WTC11 (cell line): ENCODE data around the gene DDX39B. TPM values are rescaled to one million over a fixed set of nuclear protein-coding genes. Genes with fewer than 3 reads are reported as not detected.

Experiments
- ATAC-seq: fragments of 200-7000 bp; cut with Tn5 transposase; 2 replicates; pipeline ENCODE4 v1.10.0; 2021; ENCODE audit warnings: mild to moderate bottlenecking, moderate library complexity
- CTCF ChIA-PET: fragments of 300-600 bp; sonication (Branson Sonifier 250); formaldehyde crosslinking; loops from one replicate; lab custom pipeline; 2021; ENCODE audit warnings: antibody characterized with exemption; lab: Charles Lee
- POLR2A ChIA-PET: fragments of 350-600 bp; sonication (Branson Sonifier 250); formaldehyde crosslinking; loops from one replicate; lab custom pipeline; 2021; ENCODE audit warnings: antibody characterized with exemption; lab: Charles Lee
- DNase-seq: peaks from one replicate; pipeline ENCODE4 v3.0.0; 2021; ENCODE audit warnings: low spot score
- H3K27ac Mint-ChIP-seq: 2 replicates; pipeline ENCODE4 v1.8.0; 2021; ENCODE audit warnings: mixed read lengths
- H3K27me3 Mint-ChIP-seq: 2 replicates; pipeline ENCODE4 v1.8.0; 2021; ENCODE audit warnings: low read depth, mild to moderate bottlenecking, moderate library complexity, mixed read lengths
- H3K36me3 Mint-ChIP-seq: 2 replicates; pipeline ENCODE4 v1.8.0; 2021; ENCODE audit warnings: mixed read lengths
- H3K4me1 Mint-ChIP-seq: 2 replicates; pipeline ENCODE4 v1.8.0; 2022; ENCODE audit warnings: mixed read lengths
- H3K4me3 Mint-ChIP-seq: 2 replicates; pipeline ENCODE4 v1.8.0; 2021; ENCODE audit warnings: mild to moderate bottlenecking, moderate library complexity, mixed read lengths
- H3K9me3 Mint-ChIP-seq: 2 replicates; pipeline ENCODE4 v1.8.0; 2021; ENCODE audit warnings: mixed read lengths
- HMGA2 ChIP-seq: fragments of 250-450 bp; sonication (Bioruptor Pico); IDR thresholded peaks from 2 replicates; pipeline ENCODE4 v1.4.0; 2021; ENCODE audit warnings: mild to moderate bottlenecking, moderate library complexity
- MYBL2 ChIP-seq: sonication (generic); formaldehyde crosslinking; IDR thresholded peaks from 2 replicates; pipeline ENCODE4 v1.8.1; 2023; ENCODE audit warnings: mild to moderate bottlenecking, moderate library complexity, missing genetic modification reagents
- TP53 ChIP-seq: sonication (generic); formaldehyde crosslinking; IDR thresholded peaks from 2 replicates; pipeline ENCODE4 v1.8.1; 2023; ENCODE audit warnings: mild to moderate bottlenecking, missing genetic modification reagents
- ZNF232 ChIP-seq: sonication (generic); formaldehyde crosslinking; IDR thresholded peaks from 2 replicates; pipeline ENCODE4 v1.8.0; 2022; ENCODE audit warnings: mild to moderate bottlenecking, missing genetic modification reagents
- ZNF317 ChIP-seq: sonication (generic); formaldehyde crosslinking; IDR thresholded peaks from 2 replicates; pipeline ENCODE4 v1.8.1; 2023; ENCODE audit warnings: low read depth, mild to moderate bottlenecking, moderate library complexity, missing genetic modification reagents, borderline replicate concordance
- ZNF423 ChIP-seq: fragments of 250-450 bp; sonication (Bioruptor Pico); IDR thresholded peaks from 2 replicates; pipeline ENCODE4 v2.1.2; 2022; ENCODE audit warnings: mild to moderate bottlenecking, moderate library complexity
- total RNA-seq: library from RNA; stranded (reverse); gene quantifications from 3 replicates; pipeline ENCODE4 v1.2.3, GENCODE V29; 2021
- TF ChIP-seq, protein P1 (sequence below): fragments of 200-600 bp; IDR thresholded peaks from 2 replicates; pipeline ENCODE4 v1.8.0; 2022; ENCODE audit warnings: antibody characterized with exemption
- TF ChIP-seq, protein P2 (sequence below): fragments of 250-450 bp; sonication (Bioruptor Pico); IDR thresholded peaks from 2 replicates; pipeline ENCODE4 v1.9.0; 2021; ENCODE audit warnings: mild to moderate bottlenecking
- TF ChIP-seq, protein P3 (sequence below): sonication (generic); formaldehyde crosslinking; IDR thresholded peaks from 2 replicates; pipeline ENCODE4 v1.8.0; 2022; ENCODE audit warnings: mild to moderate bottlenecking, missing genetic modification reagents
- TF ChIP-seq, protein P4 (sequence below): fragments of 250-450 bp; sonication (Bioruptor Pico); IDR thresholded peaks from 2 replicates; pipeline ENCODE4 v1.9.0; 2021; ENCODE audit warnings: mild to moderate bottlenecking
- TF ChIP-seq, protein P5 (sequence below): sonication (generic); formaldehyde crosslinking; IDR thresholded peaks from 2 replicates; pipeline ENCODE4 v1.8.1; 2022; ENCODE audit warnings: low read depth, mild to moderate bottlenecking, moderate library complexity, missing genetic modification reagents, borderline replicate concordance

Gene DDX39B
- total RNA-seq, 1 experiment from 2014 or later = 712 TPM

DNA sequence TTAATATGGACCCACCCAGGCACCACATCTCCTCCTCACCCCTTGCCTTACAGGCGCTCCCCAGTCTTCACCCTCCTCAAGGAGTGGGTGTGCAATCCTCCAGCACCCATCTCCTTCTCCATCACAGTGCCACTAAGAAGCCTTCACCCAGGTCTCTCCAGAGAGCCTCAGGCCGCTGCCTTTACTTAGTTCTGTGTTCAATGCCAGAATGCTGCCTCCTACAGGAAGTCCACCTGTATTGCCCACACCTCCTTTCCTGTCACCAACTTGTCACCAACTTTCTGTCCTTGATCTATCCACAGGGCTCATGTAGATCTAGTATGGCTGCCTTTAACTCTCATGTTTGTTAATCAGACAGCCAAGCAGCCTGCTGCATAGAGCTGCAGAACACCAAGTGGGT is 43.7 kb upstream of the DDX39B start:
- H3K36me3 Mint-ChIP-seq = no peaks in the 10 kb centered on the region
- H3K27ac Mint-ChIP-seq = no peak overlapping the region
- no peaks in the 10 kb centered on the region for H3K9me3 Mint-ChIP-seq
- POLR2A ChIA-PET = interaction anchor here (1.0 kb wide), 1 partner anchor 55 kb away, joined by 3 read pairs; no protein-coding TSS in a partner anchor
- TF ChIP-seq, protein P1, sequence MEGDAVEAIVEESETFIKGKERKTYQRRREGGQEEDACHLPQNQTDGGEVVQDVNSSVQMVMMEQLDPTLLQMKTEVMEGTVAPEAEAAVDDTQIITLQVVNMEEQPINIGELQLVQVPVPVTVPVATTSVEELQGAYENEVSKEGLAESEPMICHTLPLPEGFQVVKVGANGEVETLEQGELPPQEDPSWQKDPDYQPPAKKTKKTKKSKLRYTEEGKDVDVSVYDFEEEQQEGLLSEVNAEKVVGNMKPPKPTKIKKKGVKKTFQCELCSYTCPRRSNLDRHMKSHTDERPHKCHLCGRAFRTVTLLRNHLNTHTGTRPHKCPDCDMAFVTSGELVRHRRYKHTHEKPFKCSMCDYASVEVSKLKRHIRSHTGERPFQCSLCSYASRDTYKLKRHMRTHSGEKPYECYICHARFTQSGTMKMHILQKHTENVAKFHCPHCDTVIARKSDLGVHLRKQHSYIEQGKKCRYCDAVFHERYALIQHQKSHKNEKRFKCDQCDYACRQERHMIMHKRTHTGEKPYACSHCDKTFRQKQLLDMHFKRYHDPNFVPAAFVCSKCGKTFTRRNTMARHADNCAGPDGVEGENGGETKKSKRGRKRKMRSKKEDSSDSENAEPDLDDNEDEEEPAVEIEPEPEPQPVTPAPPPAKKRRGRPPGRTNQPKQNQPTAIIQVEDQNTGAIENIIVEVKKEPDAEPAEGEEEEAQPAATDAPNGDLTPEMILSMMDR = peak; percentile 54
- no peak for TF ChIP-seq ZNF317 (CRISPR knock-in tag)
- no peak overlapping the region for H3K4me3 Mint-ChIP-seq
- peaks cover 20% of the 10 kb centered on the region for H3K27me3 Mint-ChIP-seq
- H3K4me1 Mint-ChIP-seq = peaks cover 20% of the 10 kb centered on the region
- DNase-seq (peak; percentile 62), ATAC-seq (peak; percentile 54)
- CTCF ChIA-PET = interaction anchor here (0.5 to 15.1 kb wide), 7 partner anchors 11 to 1030 kb away, joined by 3 to 293 read pairs (median 5); partner anchors contain the start of genes AIF1, DDX39B, NCR3 and TNF

DNA sequence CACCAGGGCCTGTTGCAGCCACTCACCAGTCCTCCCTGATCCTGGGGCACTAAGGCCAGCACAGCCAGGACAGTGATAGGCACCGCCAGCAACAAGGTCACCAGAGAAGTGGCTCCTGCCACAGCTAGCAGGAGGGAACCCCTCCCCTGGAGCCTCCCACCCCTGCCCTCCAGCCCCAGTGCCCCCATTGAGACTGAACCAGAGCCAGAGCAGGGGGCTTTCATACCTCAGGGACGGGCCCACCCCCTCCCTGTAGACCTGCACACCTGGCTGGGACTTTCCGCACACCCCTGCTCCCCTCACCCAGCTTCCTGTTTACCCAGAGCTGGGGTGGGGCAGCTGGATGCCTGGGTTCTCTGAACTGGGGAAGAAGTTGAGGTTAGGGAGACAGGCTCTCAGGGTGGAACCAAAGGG is 40.4 kb upstream of the DDX39B start, which contains the start of gene LTB:
TSS of gene LTB (minus strand) at position 195 of the 414 bp plus-strand sequence. CDS start at position 188, 7 bp downstream.
- peaks cover 37% of the 10 kb centered on the region for H3K27me3 Mint-ChIP-seq
- H3K4me3 Mint-ChIP-seq = peak within 1 kb of the TSS; percentile 92
- DNase-seq (no peak), ATAC-seq (no peak)
- CTCF ChIA-PET = interaction anchor here (1.1 to 15.1 kb wide), 7 partner anchors 8 to 35 kb away, joined by 3 to 293 read pairs (median 31); partner anchors contain the start of genes ATP6V1G2, NCR3 and NFKBIL1
- no peaks in the 10 kb centered on the region for H3K9me3 Mint-ChIP-seq
- H3K4me1 Mint-ChIP-seq = peaks cover 38% of the 10 kb centered on the region
- POLR2A ChIA-PET = interaction anchor here (1.2 kb wide), 1 partner anchor 41 kb away, joined by 3 read pairs; the partner anchor contains the start of gene DDX39B
- H3K36me3 Mint-ChIP-seq = no peaks in the 10 kb centered on the region
- H3K27ac Mint-ChIP-seq = peak within 1 kb of the TSS; percentile 10; the same call in 1 of the 2 replicates
- TF ChIP-seq, protein P2, sequence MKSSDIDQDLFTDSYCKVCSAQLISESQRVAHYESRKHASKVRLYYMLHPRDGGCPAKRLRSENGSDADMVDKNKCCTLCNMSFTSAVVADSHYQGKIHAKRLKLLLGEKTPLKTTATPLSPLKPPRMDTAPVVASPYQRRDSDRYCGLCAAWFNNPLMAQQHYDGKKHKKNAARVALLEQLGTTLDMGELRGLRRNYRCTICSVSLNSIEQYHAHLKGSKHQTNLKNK (CRISPR knock-in tag) = no peak
- TF ChIP-seq TP53 (CRISPR knock-in tag) = no peak
- TF ChIP-seq, protein P3, sequence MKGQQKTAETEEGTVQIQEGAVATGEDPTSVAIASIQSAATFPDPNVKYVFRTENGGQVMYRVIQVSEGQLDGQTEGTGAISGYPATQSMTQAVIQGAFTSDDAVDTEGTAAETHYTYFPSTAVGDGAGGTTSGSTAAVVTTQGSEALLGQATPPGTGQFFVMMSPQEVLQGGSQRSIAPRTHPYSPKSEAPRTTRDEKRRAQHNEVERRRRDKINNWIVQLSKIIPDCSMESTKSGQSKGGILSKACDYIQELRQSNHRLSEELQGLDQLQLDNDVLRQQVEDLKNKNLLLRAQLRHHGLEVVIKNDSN (CRISPR knock-in tag) = no peak
- TF ChIP-seq ZNF232 = no peak
- TF ChIP-seq, protein P4, sequence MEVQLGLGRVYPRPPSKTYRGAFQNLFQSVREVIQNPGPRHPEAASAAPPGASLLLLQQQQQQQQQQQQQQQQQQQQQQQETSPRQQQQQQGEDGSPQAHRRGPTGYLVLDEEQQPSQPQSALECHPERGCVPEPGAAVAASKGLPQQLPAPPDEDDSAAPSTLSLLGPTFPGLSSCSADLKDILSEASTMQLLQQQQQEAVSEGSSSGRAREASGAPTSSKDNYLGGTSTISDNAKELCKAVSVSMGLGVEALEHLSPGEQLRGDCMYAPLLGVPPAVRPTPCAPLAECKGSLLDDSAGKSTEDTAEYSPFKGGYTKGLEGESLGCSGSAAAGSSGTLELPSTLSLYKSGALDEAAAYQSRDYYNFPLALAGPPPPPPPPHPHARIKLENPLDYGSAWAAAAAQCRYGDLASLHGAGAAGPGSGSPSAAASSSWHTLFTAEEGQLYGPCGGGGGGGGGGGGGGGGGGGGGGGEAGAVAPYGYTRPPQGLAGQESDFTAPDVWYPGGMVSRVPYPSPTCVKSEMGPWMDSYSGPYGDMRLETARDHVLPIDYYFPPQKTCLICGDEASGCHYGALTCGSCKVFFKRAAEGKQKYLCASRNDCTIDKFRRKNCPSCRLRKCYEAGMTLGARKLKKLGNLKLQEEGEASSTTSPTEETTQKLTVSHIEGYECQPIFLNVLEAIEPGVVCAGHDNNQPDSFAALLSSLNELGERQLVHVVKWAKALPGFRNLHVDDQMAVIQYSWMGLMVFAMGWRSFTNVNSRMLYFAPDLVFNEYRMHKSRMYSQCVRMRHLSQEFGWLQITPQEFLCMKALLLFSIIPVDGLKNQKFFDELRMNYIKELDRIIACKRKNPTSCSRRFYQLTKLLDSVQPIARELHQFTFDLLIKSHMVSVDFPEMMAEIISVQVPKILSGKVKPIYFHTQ (CRISPR knock-in tag) = no peak
- TF ChIP-seq MYBL2 = no peak

DNA sequence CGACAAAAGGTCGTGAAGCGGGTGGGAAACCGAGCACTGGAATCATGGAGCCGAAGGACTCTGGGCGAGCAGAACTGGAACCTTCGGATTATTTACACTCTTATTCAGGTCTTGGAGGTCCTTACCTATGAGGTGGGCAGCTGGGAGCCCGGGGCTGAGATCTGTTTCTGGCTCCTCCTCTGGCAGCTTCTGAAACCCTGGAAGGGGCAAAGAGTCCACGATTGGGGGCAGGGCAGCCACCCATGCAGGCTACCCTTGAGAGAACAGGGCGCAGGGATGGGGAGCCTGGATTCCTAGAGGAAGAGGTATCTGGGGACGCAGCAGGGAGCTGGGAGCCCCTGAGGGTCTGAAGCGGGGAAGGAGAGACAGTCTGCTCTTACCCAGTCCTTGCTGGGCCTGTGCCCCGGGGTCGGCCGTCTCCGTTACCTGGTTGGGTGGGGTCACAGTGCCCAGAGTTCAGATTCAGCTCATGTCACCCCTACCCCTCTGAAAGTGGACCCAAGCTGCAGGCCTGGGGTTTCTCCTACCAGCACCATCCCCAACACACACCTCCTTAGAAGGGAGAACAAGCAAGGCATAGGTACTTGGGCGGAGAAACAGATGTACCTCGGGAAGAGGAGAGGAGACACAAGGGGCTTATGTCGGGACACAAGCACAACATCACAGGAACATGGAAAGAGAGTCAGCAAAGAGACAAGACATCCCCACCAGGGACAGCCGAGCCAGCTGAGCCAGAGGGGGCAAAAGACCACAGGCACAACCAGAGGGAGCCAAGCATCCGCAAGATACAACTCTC is 39.8 kb upstream of the DDX39B start:
- DNase-seq = no peak
- no peak for TF ChIP-seq HMGA2 (CRISPR knock-in tag)
- peak; percentile 11; the same call in 1 of the 2 replicates for TF ChIP-seq ZNF423
- TF ChIP-seq, protein P5, sequence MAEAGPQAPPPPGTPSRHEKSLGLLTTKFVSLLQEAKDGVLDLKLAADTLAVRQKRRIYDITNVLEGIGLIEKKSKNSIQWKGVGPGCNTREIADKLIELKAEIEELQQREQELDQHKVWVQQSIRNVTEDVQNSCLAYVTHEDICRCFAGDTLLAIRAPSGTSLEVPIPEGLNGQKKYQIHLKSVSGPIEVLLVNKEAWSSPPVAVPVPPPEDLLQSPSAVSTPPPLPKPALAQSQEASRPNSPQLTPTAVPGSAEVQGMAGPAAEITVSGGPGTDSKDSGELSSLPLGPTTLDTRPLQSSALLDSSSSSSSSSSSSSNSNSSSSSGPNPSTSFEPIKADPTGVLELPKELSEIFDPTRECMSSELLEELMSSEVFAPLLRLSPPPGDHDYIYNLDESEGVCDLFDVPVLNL = no peak
- TF ChIP-seq, all 79 proteins: peak for 1
- Mint-ChIP-seq H3K9me3 (no peaks in the 10 kb centered on the region), H3K4me3 (peak overlapping the region; percentile 92), H3K27ac (peak overlapping the region; percentile 10; the same call in 1 of the 2 replicates), H3K4me1 (peaks cover 38% of the 10 kb centered on the region), H3K36me3 (no peaks in the 10 kb centered on the region), H3K27me3 (peaks cover 42% of the 10 kb centered on the region)
- ChIA-PET CTCF (interaction anchor here (0.5 to 15.1 kb wide), 23 partner anchors 7 to 281 kb away, joined by 3 to 293 read pairs (median 4); partner anchors contain the start of genes ATP6V1G2, C6orf47, NCR3 and NEU1), POLR2A (interaction anchor here (1.1 to 1.4 kb wide), 3 partner anchors 24 to 281 kb away, joined by 3 read pairs; partner anchors contain the start of genes DDX39B and NEU1)
- ATAC-seq = peak; percentile 5
